GM18526 (cell line): ENCODE measurements around the gene SLC27A1.

Experiments
- POLR2A ChIP-seq: IDR thresholded peaks from 3 replicates; pipeline ENCODE4 v1.6.1; 2011; ENCODE audit not compliant: insufficient read length; ENCODE audit errors: extremely low read depth

The SLC27A1 gene

DNA sequence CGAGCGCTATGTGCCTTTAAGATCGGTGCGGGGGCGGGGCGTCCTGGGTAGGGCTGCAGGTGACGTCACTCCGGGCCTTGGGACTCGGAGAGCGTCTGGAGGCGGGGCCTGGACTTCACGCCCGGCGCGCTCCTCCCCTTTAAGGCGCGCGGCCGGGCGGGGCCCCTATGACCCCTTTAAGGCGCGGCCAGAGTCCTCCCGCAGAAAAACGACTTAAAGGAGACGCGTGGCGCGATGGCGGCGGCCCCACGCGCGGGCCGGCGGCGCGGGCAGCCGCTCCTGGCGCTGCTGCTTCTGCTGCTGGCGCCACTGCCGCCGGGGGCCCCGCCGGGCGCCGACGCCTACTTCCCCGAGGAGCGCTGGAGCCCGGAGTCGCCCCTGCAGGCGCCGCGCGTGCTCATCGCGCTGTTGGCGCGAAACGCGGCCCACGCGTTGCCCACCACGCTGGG lies 85.2 kb downstream of the SLC27A1 start, which contains the start of gene COLGALT1:
COLGALT1 (plus strand) TSS at position 170 of the 449 bp plus-strand sequence; CDS start at position 235, 65 bp downstream.
- no peak for TF ChIP-seq POLR2A
